Endothelial cell of umbilical vein (primary cell): ENCODE results near the gene SPATA31D3.

Experiments
- CTCF ChIP-seq, 2 donors: IDR thresholded peaks; 1 replicate in 1 of 2; 2 replicates in 1 of 2; pipeline ENCODE4 v1.5.1; 2011; ENCODE audit warnings: low read length in 2 of 2, mild to moderate bottlenecking in 2 of 2, moderate library complexity in 2 of 2, control low read depth in 1 of 2, inconsistent platforms in 1 of 2, low read depth in 1 of 2; ENCODE audit not compliant: insufficient read depth in 1 of 2; ENCODE audit errors: extremely low read depth in 1 of 2
- EZH2 ChIP-seq: IDR thresholded peaks from 2 replicates; pipeline ENCODE4 v1.6.1; 2012; ENCODE audit warnings: borderline replicate concordance, low read depth, mild to moderate bottlenecking, moderate library complexity, low read length, inconsistent platforms; ENCODE audit not compliant: severe bottlenecking
- FOS ChIP-seq: IDR thresholded peaks from 2 replicates; pipeline ENCODE4 v1.6.1; 2011; ENCODE audit warnings: mild to moderate bottlenecking, low read length, moderate library complexity, borderline replicate concordance; ENCODE audit not compliant: insufficient read depth
- GATA2 ChIP-seq: IDR thresholded peaks from 2 replicates; pipeline ENCODE4 v1.7.0; 2011; ENCODE audit warnings: low read depth, mild to moderate bottlenecking, moderate library complexity, mixed read lengths, low read length; ENCODE audit not compliant: insufficient read length, insufficient read depth
- JUN ChIP-seq: IDR thresholded peaks from 2 replicates; pipeline ENCODE4 v1.6.1; 2011; ENCODE audit warnings: borderline replicate concordance, low read depth; ENCODE audit not compliant: insufficient read length, insufficient read depth
- MAX ChIP-seq: IDR thresholded peaks from 2 replicates; pipeline ENCODE4 v1.6.1; 2011; ENCODE audit not compliant: insufficient read depth, insufficient read length
- MYC ChIP-seq: IDR thresholded peaks from one replicate; pipeline ENCODE4 v1.6.1; 2011; ENCODE audit warnings: mild to moderate bottlenecking, low read depth, low read length
- POLR2A ChIP-seq: IDR thresholded peaks from 2 replicates; pipeline ENCODE4 v1.6.1; 2012; ENCODE audit warnings: low read depth, mild to moderate bottlenecking, control low read depth, low read length
- POLR2AphosphoS5 ChIP-seq: IDR thresholded peaks from 2 replicates; pipeline ENCODE4 v1.6.1; 2012; ENCODE audit warnings: low read depth, mild to moderate bottlenecking, control low read depth, low read length, moderate library complexity; ENCODE audit not compliant: insufficient read depth

- TF ChIP-seq POLR2A (no peak), CTCF (IDR thresholded peaks at IDR 0.05; ENCODE audit: extremely low read depth in 1 of 2, insufficient read depth in 1 of 2, low read depth in 1 of 2, low read length in 2 of 2) (no peak), EZH2 (no peak), MAX (no peak), POLR2AphosphoS5 (no peak), MYC (no peak), FOS (no peak), JUN (no peak), GATA2 (no peak)
Measured at GRCh38 chr9:81894891-81895290, 48.4 kb upstream of the SPATA31D3 start.
